Activated naive CD8-positive, alpha-beta T cell treated with anti-CD3 and anti-CD28 coated beads, Interleukin-2, amount 50 U/mL, for 16 hours (primary cell): ENCODE measurements around the gene RPLP2.

Experiments
- DNase-seq: peaks from one replicate; pipeline ENCODE4 v3.0.0-alpha.2; 2020; ENCODE audit warnings: low read depth, low spot score

The RPLP2 gene

DNA sequence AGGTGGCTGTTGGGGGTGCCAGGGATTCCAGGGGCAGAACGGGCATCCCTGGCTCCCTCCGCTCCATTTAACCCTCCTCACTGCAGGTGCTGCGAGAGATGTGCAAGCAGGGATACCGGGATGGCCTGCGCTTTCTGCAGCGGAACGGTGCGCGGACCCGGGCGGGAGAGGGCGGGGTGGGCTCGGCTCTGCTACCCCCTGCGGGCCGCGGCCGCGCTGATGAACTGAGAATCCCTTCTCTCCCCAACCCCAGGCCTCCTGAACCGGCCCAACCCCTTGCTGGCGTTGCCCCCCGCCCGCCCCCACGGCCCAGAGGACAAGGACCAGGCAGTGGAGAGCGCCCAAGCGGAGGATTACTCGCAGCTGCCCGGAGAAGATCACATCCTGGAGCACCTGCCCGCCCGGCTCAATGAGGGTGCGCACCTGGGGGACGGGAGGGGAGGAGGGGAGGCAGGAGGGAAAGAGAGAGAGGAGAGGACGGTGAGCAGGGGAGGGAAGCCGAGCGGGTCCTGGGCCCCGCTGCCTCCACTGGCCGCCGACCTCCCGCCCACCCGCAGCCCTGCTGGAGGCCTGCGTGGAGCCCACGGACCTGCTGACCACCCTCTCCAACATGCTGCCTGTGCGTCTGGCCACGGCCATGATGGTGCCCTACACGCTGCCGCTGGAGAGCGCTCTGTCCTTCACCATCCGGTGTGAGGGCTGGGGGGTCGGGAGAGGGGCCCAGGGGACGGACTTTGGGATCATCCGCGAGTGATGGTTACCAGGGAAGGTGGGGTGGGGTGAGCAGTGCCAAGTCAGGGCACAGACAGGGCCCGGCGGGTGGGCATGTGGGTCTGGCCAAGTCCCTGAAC is 13.9 kb downstream of the RPLP2 start:
- no peak for DNase-seq

DNA sequence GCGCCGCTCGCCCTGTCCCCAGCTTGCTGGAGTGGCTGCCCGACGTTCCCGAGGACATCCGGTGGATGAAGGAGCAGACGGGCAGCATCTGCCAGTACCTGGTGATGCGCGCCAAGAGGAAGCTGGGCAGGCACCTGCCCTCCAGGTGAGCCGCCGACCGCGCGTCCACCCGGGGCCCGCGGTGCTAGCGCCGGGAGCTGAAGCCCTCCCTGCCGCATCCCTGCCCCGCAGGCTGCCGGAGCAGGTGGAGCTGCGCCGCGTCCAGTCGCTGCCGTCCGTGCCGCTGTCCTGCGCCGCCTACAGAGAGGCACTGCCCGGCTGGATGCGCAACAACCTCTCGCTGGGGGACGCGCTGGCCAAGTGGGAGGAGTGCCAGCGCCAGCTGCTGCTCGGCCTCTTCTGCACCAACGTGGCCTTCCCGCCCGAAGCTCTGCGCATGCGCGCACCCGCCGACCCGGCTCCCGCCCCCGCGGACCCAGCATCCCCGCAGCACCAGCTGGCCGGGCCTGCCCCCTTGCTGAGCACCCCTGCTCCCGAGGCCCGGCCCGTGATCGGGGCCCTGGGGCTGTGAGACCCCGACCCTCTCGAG is 14.6 kb downstream of the RPLP2 start:
- no peak for DNase-seq

DNA sequence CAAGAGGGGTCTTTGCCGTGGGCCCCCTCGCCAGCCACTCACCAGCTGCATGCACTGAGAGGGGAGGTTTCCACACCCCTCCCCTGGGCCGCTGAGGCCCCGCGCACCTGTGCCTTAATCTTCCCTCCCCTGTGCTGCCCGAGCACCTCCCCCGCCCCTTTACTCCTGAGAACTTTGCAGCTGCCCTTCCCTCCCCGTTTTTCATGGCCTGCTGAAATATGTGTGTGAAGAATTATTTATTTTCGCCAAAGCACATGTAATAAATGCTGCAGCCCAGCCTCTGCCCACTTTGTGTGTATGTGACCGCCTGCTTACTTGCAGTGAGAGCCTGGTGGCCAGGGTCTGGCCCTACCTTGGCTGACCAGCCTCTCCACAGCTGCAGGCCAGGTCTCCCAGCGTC is 15.2 kb downstream of the RPLP2 start:
- no peak for DNase-seq

GRCh38 chr11:825366-826226 is 15.8 kb downstream of the RPLP2 start:
- no peak for DNase-seq

GRCh38 chr11:826227-826621 is 16.5 kb downstream of the RPLP2 start:
- DNase-seq, result no peak

GRCh38 chr11:826836-827145 is 17.0 kb downstream of the RPLP2 start:
- no peak for DNase-seq

GRCh38 chr11:827146-827896 is 17.6 kb downstream of the RPLP2 start:
- DNase-seq, result no peak

- DNase-seq, result no peak
These were observed 18.1 kb downstream of the RPLP2 start, which contains the start of gene CRACR2B for GRCh38 chr11:827897-828192. Gene CRACR2B, plus strand, starts transcription at chr11:827919. Its CDS starts 689 bp downstream, at chr11:828608.

DNA sequence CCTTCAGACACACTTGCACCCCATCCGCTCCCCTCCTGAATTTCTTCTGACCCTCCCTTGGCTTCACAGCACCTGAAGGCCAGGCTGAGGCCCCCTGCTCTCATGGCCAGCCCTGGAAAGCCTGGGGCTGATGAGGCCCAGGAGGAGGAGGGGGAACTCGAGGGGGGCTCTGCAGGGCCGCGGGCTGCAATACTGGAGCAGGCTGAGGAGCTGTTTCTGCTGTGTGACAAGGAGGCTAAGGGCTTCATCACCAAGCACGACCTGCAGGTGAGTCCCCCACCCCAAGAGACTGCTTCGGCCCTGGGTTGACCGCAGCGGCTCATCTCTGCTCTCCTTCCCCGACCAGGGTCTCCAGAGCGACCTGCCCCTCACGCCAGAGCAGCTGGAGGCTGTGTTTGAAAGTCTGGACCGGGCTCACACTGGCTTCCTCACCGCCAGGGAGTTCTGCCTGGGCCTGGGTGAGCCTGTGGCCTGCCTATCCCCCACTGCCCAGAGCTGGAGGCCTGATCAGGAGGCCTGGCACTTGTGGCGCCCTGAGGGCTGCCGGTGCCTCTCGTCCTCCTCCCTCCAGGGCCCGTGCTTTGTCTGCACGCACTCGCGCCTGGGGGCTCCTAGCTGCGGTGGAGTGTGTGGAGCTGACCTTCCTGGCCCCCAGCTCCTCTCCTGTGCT is 18.9 kb downstream of the RPLP2 start:
- DNase-seq, result no peak

GRCh38 chr11:829176-829846 is 19.5 kb downstream of the RPLP2 start:
- no peak for DNase-seq

DNA sequence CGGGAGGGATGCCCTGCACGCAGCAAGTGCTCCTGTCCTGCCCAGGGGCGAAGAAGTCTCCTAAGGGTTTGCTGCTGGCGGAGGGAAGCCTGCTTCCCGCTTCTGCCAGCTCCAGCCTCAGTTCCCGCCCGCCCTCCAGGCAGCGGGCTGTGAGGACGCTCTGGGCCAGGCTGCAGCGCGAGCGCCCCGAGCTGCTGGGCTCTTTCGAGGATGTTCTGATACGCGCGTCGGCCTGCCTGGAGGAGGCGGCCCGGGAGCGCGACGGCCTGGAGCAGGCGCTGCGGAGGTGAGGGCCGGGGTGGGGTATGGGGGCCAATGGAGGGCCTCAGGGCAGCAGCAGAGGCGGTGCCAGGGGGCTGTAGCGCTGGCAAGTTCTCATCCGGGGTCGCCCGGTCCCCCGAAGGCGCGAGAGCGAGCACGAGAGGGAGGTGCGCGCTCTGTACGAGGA is 20.1 kb downstream of the RPLP2 start:
- DNase-seq, result no peak

GRCh38 chr11:830295-831117 is 20.7 kb downstream of the RPLP2 start:
- DNase-seq, result peak; percentile 46

DNA sequence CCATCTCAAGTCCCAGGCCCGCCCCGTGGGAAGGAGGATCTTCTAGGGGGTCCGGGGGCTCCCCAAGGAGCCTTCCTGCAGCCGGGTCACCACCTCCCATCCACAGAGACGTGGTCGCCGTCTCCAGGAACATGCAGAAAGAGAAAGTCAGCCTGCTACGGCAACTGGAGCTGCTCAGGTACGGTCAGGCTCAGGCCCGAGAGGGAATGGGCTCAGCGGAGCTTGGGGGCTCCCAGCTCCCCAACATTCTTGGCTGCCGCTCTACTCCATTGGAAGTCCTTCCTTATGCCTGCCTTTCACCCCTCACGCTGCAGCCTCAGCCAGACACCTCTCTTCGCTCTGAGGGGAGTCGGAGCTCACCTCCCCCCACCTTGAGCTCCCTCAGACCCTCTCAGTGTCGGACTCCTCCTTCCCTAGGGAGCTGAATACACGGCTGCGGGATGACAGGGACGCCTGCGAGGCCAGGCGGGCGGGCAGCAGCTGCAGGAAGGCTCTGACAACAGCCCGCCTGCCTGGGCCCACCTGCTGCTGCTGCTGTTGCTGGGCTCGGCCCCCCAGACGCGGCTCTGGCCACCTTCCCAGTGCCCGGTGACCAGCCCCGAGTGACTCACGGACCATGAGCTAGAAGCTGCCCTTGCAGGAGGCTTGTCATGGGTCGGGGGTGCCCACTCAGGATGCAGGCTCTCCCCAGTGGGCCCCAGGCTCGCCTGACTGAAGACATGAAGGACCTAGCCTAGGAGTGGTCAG is 21.5 kb downstream of the RPLP2 start:
- no peak for DNase-seq

GRCh38 chr11:831961-832528 is 22.3 kb downstream of the RPLP2 start:
- DNase-seq, result no peak

DNA sequence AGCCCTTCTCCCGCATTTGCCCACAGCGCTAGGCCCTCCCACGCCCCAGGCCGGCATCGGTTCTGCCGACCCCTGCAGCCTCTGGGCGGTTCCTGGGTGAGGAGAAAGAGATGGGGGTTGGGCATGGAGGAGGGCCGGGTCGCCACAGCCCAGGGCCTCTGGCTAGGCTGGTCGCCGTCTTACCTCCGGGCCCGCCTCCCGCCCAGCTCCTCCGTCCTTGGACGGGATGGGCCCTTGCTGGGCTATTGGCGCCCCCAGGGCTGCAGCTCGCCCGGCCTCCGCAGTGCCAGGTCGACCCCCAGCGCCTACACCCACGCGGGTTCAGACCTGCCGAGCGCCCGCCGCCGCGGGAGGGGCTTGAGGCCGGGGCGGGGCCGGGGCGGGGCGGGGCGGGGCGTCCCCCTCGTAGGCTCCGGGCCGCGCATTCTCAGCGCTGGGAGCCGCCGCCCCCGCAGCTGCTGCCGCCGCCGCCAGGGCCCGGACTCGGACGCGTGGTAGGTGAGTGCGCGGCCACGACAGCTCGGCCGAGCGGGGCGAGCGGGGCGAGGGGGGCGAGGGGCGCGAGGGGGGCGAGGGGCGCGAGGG is 22.9 kb downstream of the RPLP2 start, which contains the start of gene CD151:
Gene CD151 (plus strand): TSS at position 424 of the 585 bp plus-strand sequence. CDS start 3,118 bp downstream, outside the sequence.
- no peak for DNase-seq

DNA sequence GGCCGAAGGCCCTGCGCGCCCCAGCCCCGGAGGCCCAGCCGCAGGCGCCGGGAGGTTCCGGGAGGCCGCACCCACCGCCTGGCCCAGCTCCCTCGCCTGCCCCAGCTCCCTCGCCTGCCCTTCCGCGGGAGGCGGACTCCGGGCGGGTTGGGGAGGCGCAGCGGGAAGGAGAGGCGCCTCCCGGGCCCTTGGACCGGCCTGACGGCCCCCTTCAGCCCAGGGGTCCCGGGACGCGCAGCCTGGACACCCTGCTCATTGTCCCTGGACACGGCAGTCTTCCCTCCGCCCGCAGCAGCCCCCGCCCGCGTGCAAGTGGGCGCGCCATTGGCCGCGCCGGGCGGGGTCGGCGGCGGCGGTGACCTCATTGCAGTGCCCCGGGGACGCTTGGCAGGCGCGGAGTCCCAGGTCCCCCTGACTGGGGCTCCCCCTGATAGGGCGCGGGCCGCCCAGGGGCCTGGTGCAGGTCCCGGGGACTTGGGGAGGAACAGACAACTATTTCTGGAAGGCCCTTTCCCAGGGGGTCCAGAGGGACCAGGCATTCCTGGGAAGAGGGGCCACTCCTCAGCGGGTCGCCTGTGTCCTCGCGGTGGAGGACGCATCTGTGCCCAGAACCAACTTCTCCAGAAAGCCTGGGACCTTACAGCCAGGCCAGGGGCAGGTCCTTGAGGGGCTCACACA is 23.5 kb downstream of the RPLP2 start:
- DNase-seq, result no peak

DNA sequence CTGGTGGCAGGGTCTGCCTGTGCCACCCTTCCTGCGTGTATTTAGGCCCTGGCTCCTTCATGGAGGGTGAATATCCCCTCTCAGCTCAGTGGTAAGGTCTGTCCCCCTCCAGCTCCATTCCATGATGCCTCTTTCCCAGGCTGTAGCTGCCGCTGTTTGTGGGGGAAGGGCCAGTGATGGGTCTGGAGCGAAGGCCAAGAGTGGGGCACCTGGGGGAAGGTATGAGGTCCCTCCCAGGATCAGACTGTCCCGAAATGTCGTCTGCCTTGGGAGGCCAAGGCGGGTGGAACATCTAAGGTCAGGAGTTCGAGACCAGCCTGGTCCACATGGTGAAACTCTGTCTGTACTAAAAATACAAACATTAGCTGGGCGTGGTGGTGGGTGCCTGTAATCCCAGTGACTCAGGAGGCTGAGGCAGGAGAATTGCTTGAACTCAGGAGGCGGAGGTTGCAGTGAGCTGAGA is 24.1 kb downstream of the RPLP2 start:
- DNase-seq, result no peak
